ENCODE measurements around the gene LRRC41. TPM values are rescaled to one million over a fixed set of nuclear protein-coding genes. Genes with fewer than 3 reads are reported as not detected.
"Not testable (repeated sequence)": the region's sequence is repeated elsewhere in the genome, so short reads cannot be mapped to it uniquely, and the experiment has no call there.

Gene LRRC41
- total RNA-seq: 106 and 118 TPM in 2 replicates

GRCh38 chr1:46303038-46303871, at the start of gene LRRC41, which contains the start of gene UQCRH:
Gene LRRC41, minus strand, starts transcription at chr1:46303616. Its CDS starts 294 bp downstream, at chr1:46303322.
Gene UQCRH, plus strand, starts transcription at chr1:46303698. Its CDS starts 69 bp downstream, at chr1:46303767.
- peak; percentile 96 for DNase-seq (ENCODE audit: low read depth)

GRCh38 chr1:46352363-46352762, 48.9 kb upstream of the LRRC41 start:
- DNase-seq (ENCODE audit: low read depth): no peak

DNA sequence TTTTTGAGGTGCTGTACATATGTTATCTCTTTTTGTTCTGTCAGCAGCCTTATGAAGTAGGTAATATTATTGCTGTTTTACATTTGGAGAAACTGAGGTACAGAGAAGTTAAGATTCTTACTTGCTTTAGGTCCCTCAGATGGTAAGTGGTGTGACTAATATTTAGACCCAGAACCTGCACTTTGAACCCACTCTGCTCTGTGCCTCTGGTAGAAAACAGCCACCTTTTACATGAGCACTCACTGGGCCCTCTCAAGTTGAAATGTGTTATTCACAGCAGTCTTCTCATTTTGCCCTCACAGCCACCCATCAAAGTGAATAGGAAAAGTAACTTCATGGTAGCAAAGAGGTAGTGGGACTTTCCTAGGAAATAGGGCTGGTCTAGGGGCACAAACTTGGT, 41.9 kb upstream of the LRRC41 start:
- DNase-seq (ENCODE audit: low read depth): no peak

- DNase-seq (ENCODE audit: low read depth): no peak
Observed at GRCh38 chr1:46344481-46344880, 41.1 kb upstream of the LRRC41 start.

- no peak for DNase-seq (ENCODE audit: low read depth)
Observed at GRCh38 chr1:46343705-46344104, 40.3 kb upstream of the LRRC41 start.

GRCh38 chr1:46343351-46343695, 39.9 kb upstream of the LRRC41 start:
- DNase-seq (ENCODE audit: low read depth): no peak

DNA sequence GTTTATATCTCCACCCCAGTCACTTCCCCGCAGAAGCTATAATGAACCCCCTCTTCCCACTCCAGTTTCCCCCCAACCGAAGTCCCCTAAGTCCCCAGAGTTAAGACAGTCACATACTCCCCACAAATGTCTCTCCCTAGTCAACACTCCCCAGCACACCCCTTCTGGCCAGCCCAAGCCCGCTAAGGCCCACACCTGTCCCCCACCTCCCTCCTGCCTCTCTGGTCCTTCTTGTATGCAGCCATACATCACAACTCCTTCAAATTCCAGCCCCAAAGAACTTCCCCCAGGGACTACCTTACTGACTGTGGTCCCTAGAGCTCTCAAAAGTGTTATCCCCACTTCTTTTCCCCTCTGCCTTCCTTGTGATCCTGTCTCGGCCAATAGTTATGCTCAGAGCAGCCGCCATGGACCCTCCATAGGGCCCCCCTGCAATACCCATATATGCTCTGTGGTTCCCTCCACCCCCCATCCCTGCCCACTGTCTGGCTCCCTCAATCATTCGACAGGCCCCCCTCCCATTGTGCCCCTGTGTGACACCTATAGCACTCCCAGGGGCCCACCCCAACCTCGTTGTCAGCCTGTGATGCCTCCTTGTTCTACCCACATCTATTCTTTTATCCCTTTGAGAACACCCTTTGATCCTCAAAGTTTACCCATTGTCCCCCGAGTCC, 39.4 kb upstream of the LRRC41 start:
- no peak for DNase-seq (ENCODE audit: low read depth)

DNA sequence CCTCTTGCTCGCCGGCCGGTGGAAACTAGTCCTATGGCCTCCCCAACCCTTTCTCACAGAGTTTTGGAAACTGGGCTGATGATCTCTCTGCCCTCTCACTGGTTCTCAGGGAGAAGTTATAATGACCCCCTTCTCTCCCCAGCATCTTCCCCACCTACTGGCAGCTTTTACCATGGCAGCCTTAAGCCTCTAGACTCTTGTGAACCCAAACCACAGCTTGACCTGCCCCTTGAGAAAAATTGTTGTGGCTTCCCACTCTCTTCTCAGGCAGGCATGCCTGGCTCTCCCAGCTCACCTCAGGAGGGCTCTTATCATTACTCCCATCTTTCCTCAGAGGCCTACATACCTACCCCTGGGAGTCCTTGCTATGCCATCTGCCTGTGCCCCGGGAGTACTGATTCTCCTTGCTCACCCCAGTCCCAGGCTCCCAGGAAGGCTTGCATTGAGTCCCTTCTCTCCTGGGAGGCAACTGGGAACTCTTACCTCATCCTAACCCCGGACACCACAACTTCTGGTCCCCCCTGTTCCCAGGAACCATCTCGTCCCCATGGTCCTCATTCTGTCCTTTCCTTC, 38.8 kb upstream of the LRRC41 start:
- DNase-seq (ENCODE audit: low read depth): peak; percentile 83

DNA sequence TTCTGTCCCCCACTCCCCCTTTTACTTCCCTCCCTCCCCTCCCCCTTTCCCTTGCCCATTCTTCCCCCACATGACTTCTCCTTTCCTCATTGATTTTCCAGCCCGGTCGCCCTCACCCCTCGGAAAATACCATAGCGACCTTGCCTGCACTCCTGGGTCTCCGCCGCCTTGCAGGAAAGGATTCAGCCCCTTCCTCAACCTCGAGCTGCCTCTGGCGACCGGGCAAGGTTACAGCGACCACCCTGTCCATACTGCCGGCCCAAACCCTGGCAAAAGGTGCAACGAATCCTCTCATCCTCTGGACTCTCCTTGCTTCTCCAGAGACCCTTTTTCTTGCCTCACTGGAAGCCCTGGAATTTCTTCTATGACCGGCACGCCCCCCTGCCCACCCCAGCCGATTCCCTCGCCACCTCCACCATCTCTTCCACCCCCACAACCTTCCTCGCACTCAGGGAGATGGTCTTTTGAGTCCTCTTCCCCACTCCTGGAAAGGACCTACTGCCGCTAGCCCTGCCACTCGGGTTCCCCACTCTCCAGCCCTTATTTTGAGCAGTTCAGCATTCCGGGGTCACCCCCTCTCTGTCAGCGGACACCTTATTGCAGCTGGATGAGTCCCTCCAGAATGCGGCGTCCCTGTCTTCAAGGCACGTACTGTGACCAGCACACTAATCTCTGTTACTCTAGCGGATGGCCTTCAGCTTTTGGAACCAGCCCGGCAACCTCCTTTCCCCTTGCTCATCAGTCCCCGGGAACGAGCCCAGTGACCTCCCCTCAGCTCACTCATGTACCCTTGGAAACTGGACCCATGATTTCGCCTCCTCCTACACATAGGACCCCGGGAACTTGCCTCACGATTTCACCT, 38.0 kb upstream of the LRRC41 start:
- DNase-seq (ENCODE audit: low read depth): no peak

DNA sequence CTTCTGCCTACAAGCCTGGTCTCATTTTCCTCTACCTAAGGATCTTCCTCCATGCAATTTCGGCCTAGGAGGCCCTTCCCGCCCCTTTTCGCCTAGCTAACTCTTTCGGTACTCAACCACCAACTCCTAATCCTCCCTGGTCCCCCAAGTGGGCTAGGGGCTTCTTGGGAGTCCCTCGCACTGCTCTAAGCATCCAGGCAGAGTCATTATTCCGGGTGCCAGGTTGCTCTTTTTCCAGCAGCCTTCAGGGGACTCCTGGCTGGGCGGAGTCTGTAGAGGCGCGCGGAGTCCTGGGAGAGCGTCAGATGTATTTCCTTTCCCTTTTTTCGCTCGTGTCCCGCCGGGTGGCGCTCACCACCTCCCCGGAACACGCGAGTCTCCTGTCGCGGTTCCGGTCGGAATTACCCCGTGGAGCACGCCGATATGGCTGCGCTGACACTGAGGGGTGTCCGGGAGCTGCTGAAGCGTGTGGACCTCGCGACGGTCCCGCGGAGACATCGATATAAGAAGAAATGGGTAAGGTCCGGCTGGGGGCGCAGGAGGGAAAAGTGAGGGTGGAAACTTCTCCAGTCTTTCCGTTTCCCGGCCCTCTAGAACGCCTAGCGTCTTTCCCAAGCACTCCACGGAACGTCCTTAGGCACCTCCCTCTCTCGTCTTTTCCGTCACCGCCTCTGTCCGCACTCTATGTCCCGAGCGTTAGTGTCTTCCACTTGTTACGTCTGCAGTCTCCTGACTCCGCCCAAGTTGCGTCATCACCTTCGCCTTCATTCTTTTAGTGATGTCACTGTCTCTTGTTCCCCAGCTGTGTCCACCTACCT, 37.2 kb upstream of the LRRC41 start, which contains the start of gene NSUN4:
TSS of gene NSUN4 (plus strand) at position 404 of the 818 bp plus-strand sequence. CDS start at position 424, 20 bp downstream.
- DNase-seq (ENCODE audit: low read depth): peak; percentile 85

DNA sequence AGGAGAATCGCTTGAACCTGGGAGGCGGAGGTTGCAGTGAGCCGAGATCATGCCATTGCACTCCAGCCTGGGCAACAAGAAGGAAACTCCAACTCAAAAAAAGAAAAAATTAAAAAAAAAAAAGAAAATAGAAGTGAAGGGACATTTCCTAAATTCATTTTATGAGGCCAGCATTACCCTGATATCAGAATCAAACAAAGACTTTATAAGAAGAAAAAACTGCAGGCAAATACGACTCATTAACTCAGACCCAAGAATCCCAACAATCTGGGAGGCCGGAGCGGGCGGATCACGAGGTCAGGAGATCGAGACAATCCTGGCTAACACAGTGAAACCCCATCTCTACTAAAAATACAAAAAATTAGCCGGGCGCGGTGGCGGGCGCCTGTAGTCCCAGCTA, 34.0 kb upstream of the LRRC41 start:
- not testable (repeated sequence) for DNase-seq (ENCODE audit: low read depth)

GRCh38 chr1:46335081-46335480, 31.7 kb upstream of the LRRC41 start:
- DNase-seq (ENCODE audit: low read depth): no peak

DNA sequence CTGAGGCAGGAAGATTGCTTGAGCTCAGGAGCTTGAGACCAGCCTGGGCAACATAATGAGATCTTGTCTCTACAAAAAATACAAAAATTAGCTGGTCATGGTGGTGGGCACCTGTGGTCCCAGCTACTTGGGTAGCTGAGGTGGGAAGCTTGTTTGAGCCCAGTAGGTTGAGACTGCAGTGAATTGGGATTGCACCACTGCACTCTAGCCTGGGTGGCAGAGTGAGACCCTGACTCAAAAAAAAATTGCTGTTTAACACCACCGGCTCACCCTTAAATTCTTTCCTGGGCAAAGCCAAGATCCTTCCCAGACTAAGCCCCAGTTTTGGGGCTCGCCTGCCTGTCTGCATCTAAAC, 30.6 kb upstream of the LRRC41 start:
- DNase-seq (ENCODE audit: low read depth): no peak

- DNase-seq (ENCODE audit: low read depth): peak; percentile 83
Observed at GRCh38 chr1:46333300-46334029, 30.0 kb upstream of the LRRC41 start.

DNA sequence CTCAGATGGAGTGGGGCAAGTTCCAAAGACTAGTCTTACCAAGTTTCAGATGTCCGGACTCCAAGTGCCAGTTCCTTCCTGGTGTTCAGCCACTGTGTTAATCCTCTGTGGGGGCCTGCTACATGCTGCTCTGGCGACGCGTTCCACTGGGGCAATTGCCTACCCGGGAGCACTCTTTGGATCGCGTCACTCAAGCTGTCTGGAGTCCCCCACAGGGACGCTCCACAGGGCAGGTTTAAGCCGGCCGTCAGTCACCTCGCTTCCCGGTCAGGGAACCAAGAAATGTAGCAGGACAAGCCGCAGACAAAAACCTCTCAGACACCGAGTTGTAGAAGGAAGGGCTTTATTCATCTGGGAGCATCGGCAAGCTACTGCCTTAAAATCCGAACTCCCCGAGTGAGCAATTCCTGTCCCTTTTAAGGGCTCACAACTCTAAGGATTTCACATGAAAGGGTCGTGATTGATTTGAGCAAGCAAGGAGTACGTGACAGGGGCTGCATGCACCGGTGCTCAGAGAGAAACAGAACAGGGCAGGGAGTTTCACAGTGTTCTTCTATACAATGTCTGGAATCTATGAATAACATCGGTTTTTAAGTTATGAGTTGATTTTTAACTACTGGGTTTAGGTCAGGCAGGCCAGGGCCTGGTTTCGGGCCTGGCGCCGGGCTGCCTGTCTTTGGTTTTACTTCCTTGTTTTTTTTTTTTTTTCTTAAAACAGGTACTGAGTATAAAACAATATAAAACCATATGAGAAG, 28.5 kb upstream of the LRRC41 start:
- DNase-seq (ENCODE audit: low read depth): peak; percentile 21

GRCh38 chr1:46330381-46330780, 27.0 kb upstream of the LRRC41 start:
- not testable (repeated sequence) for DNase-seq (ENCODE audit: low read depth)

- DNase-seq (ENCODE audit: low read depth): not testable (repeated sequence)
Observed at GRCh38 chr1:46329807-46330206, 26.4 kb upstream of the LRRC41 start.

GRCh38 chr1:46328182-46328581, 24.8 kb upstream of the LRRC41 start:
- not testable (repeated sequence) for DNase-seq (ENCODE audit: low read depth)

DNA sequence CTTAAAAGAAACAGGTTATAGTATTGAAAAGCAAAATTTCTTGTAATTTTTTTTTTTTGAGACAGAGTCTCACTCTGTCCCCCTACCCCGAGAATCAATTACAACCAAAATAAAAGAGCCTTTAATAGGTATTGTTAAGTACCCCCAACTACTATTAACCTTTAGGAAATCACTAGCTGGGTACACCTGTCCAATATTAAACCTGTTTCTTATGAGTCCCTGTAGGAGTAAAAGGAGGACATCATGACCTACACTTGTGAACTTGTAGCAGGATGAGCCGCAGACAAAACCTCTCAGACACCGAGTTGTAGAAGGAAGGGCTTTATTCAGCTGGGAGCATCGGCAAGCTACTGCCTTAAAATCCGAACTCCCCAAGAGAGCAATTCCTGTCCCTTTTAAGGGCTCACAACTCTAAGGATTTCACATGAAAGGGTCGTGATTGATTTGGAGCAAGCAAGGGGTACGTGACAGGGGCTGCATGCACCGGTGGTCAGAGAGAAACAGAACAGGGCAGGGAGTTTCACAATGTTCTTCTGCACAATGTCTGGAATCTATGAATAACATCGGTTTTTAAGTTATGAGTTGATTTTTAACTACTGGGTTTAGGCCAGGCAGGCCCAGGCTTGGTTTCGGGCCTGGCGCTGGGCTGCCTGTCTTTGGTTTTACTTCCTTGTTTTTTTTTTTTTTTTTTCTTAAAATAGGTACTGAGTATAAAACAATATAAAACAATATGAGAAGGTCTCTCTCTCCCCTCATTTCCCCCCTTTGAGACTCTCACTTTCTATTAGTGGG, 22.1 kb upstream of the LRRC41 start:
- peak; percentile 64 for DNase-seq (ENCODE audit: low read depth)

Measured in renal cortical epithelial cell (primary cell).